K562 (cell line): ENCODE measurements around the gene ADGRG1. TPM values are rescaled to one million over a fixed set of nuclear protein-coding genes. Genes with fewer than 3 reads are reported as not detected.

ENCODE experiments used
- CBX8 ChIP-seq: fragments of 200-600 bp; sonication (generic); IDR thresholded peaks from 2 replicates; pipeline ENCODE4 v1.6.1; 2012; ENCODE audit warnings: borderline replicate concordance, mixed run types, low read depth, mild to moderate bottlenecking, moderate library complexity, mixed read lengths, low read length, control low read depth, inconsistent platforms; ENCODE audit not compliant: poor library complexity, severe bottlenecking; ENCODE audit errors: extremely low read depth
- CC2D1A ChIP-seq: fragments of 450-650 bp; IDR thresholded peaks from 2 replicates; pipeline ENCODE4 v1.6.1; 2017; ENCODE audit warnings: mild to moderate bottlenecking
- CREM ChIP-seq: IDR thresholded peaks from 2 replicates; pipeline ENCODE4 v1.6.1; 2014; ENCODE audit warnings: antibody characterized with exemption, low read depth
- GABPB1 ChIP-seq: sonication (generic); formaldehyde crosslinking; IDR thresholded peaks from 2 replicates; pipeline ENCODE4 v1.8.0; 2022; ENCODE audit warnings: mild to moderate bottlenecking, missing genetic modification reagents
- GATA2 ChIP-seq: sonication (generic); formaldehyde crosslinking; IDR thresholded peaks from 2 replicates; pipeline ENCODE4 v1.4.0; 2020; ENCODE audit warnings: mild to moderate bottlenecking, missing genetic modification reagents
- HNRNPH1 ChIP-seq: fragments of 200-400 bp; formaldehyde crosslinking; optimal IDR thresholded peaks from 2 replicates; pipeline ENCODE3; 2017; ENCODE audit warnings: low read depth, mild to moderate bottlenecking, low read length, moderate library complexity
- HOXB6 ChIP-seq: fragments of 250-450 bp; sonication (Bioruptor Pico); IDR thresholded peaks from 2 replicates; pipeline ENCODE4 v1.5.1; 2022; ENCODE audit warnings: mild to moderate bottlenecking, borderline replicate concordance
- PHB ChIP-seq: fragments of 250-450 bp; sonication (Bioruptor Pico); IDR thresholded peaks from 2 replicates; pipeline ENCODE4 v1.5.0; 2021
- POLR2G ChIP-seq: fragments of 200-400 bp; formaldehyde crosslinking; IDR thresholded peaks from 2 replicates; pipeline ENCODE4 v1.6.1; 2017; ENCODE audit warnings: low read depth, mild to moderate bottlenecking, antibody characterized with exemption, low read length, moderate library complexity
- POU5F1 ChIP-seq: fragments of 150-350 bp; IDR thresholded peaks from 2 replicates; pipeline ENCODE4 v1.6.1; 2014; ENCODE audit warnings: borderline replicate concordance, low read length, low read depth, mild to moderate bottlenecking; ENCODE audit not compliant: partially characterized antibody
- RB1 ChIP-seq: fragments of 450-650 bp; IDR thresholded peaks from 2 replicates; pipeline ENCODE4 v1.6.1; 2017; ENCODE audit warnings: low read depth, mild to moderate bottlenecking
- RBM14 ChIP-seq: fragments of 200-400 bp; formaldehyde crosslinking; IDR thresholded peaks from 2 replicates; pipeline ENCODE4 v1.6.1; 2018; ENCODE audit warnings: low read depth, mild to moderate bottlenecking, low read length, moderate library complexity, borderline replicate concordance; ENCODE audit not compliant: insufficient read depth
- RBM25 ChIP-seq: fragments of 200-400 bp; formaldehyde crosslinking; IDR thresholded peaks from 2 replicates; pipeline ENCODE4 v1.6.1; 2018; ENCODE audit warnings: low read length, low read depth, moderate library complexity; ENCODE audit not compliant: severe bottlenecking
- RFX7 ChIP-seq: fragments of 250-450 bp; sonication (Bioruptor Pico); IDR thresholded peaks from 2 replicates; pipeline ENCODE4 v1.5.1; 2021; ENCODE audit warnings: mild to moderate bottlenecking
- TCFL5 ChIP-seq: fragments of 250-450 bp; sonication (Bioruptor Pico); conservative IDR thresholded peaks from 2 replicates; pipeline ENCODE4 v1.6.1; 2021; ENCODE audit warnings: mild to moderate bottlenecking, moderate library complexity, matching md5 sums
- TRIM24 ChIP-seq, 2 experiments: fragments of 450-650 bp; IDR thresholded peaks; 2 replicates each; pipeline ENCODE4 v1.6.1; 2016
- ZBTB8A ChIP-seq: fragments of 450-650 bp; IDR thresholded peaks from 2 replicates; pipeline ENCODE4 v1.6.1; 2018; ENCODE audit warnings: mild to moderate bottlenecking, moderate library complexity; ENCODE audit not compliant: partially characterized antibody
- ZNF354B ChIP-seq: fragments of 250-450 bp; sonication (Bioruptor Pico); IDR thresholded peaks from 2 replicates; pipeline ENCODE4 v1.4.0; 2020
- ZNF444 ChIP-seq: fragments of 250-450 bp; sonication (Bioruptor Pico); IDR thresholded peaks from 2 replicates; pipeline ENCODE4 v1.4.0; 2020; ENCODE audit warnings: mild to moderate bottlenecking, moderate library complexity
- ZNF785 ChIP-seq: fragments of 250-450 bp; sonication (Bioruptor Pico); IDR thresholded peaks from 2 replicates; pipeline ENCODE4 v1.4.0; 2020; ENCODE audit warnings: mild to moderate bottlenecking
- polyA plus RNA-seq, 8 experiments: library from polyadenylated mRNA; depleted of rRNA in 4 of 8; stranded (reverse) in 5 of 8; unstranded in 3 of 8; fragments of >200 nt; fragmentation: Nextera tagmentation in 2 of 8; fragmentation: Illumina TruSeq in 1 of 8; extraction: Ambion mirVana in 2 of 8; extraction: Trizol in 1 of 8; gene quantifications; 2 replicates each; pipeline versions ENCODE4 v1.2.1 to v1.2.3, GENCODE V29; 2011 to 2014; ENCODE audit warnings: inconsistent platforms in 1 of 8, missing spikeins in 1 of 8
- total RNA-seq, 7 experiments: library from RNA; depleted of rRNA in 6 of 7; stranded (reverse); fragments of >200 nt in 6 of 7; fragmentation: Illumina TruSeq in 2 of 7; extraction: Trizol in 2 of 7; gene quantifications; 2 replicates each; pipeline versions ENCODE4 v1.2.1 to v1.2.3, GENCODE V29; 2011 to 2021; ENCODE audit warnings: low replicate concordance in 1 of 7
- TF ChIP-seq, protein P1 (sequence below): fragments of 450-650 bp; formaldehyde crosslinking; IDR thresholded peaks from 2 replicates; pipeline ENCODE4 v1.4.0; 2022; ENCODE audit warnings: missing genetic modification characterization
- TF ChIP-seq, protein P2 (sequence below): fragments of 450-650 bp; formaldehyde crosslinking; IDR thresholded peaks from 2 replicates; pipeline ENCODE4 v1.4.0; 2020; ENCODE audit warnings: mild to moderate bottlenecking, moderate library complexity
- TF ChIP-seq, protein P3 (sequence below), 3 experiments: fragments of 200-800 bp in 1 of 3; sonication (Bioruptor generic) in 1 of 3; sonication (generic) in 1 of 3; formaldehyde crosslinking in 1 of 3; IDR thresholded peaks; 2 replicates each; pipeline versions ENCODE4 v1.6.1 to v1.8.0; 2016 to 2022; ENCODE audit warnings: mild to moderate bottlenecking in 2 of 3, missing compliant biosample characterization in 2 of 3, missing genetic modification characterization in 2 of 3, missing genetic modification reagents in 1 of 3

Gene ADGRG1
- total and polyA plus RNA-seq, 9 of the 15 experiments (the other 6 are each of a cell fraction or from before 2014, with no cell fraction given) = 0.04 to 0.31 (median 0.16) TPM; not detected in 6

- TF ChIP-seq ZNF444 (CRISPR knock-in tag) (no peak), HNRNPH1 (no peak), GABPB1 (CRISPR knock-in tag) (peak; percentile 83), CBX8 (no peak), HOXB6 (CRISPR knock-in tag) (no peak), ZNF785 (CRISPR knock-in tag) (no peak), CREM (peak; percentile 59; the same call in 1 of the 2 replicates), TCFL5 (CRISPR knock-in tag) (no peak), RB1 (peak; percentile 95), PHB (CRISPR knock-in tag) (no peak), ZBTB8A (no peak), POU5F1 (no peak), RBM14 (no peak), RFX7 (CRISPR knock-in tag) (no peak), POLR2G (no peak), RBM25 (peak; percentile 72), CC2D1A (peak; percentile 95), TRIM24 (IDR thresholded peaks at IDR 0.05) (no peak), GATA2 (CRISPR knock-in tag) (no peak), ZNF354B (CRISPR knock-in tag) (no peak)
- TF ChIP-seq, protein P1, sequence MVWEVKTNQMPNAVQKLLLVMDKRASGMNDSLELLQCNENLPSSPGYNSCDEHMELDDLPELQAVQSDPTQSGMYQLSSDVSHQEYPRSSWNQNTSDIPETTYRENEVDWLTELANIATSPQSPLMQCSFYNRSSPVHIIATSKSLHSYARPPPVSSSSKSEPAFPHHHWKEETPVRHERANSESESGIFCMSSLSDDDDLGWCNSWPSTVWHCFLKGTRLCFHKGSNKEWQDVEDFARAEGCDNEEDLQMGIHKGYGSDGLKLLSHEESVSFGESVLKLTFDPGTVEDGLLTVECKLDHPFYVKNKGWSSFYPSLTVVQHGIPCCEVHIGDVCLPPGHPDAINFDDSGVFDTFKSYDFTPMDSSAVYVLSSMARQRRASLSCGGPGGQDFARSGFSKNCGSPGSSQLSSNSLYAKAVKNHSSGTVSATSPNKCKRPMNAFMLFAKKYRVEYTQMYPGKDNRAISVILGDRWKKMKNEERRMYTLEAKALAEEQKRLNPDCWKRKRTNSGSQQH (CRISPR knock-in tag) = no peak
- TF ChIP-seq, protein P2, sequence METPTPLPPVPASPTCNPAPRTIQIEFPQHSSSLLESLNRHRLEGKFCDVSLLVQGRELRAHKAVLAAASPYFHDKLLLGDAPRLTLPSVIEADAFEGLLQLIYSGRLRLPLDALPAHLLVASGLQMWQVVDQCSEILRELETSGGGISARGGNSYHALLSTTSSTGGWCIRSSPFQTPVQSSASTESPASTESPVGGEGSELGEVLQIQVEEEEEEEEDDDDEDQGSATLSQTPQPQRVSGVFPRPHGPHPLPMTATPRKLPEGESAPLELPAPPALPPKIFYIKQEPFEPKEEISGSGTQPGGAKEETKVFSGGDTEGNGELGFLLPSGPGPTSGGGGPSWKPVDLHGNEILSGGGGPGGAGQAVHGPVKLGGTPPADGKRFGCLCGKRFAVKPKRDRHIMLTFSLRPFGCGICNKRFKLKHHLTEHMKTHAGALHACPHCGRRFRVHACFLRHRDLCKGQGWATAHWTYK = no peak
- TF ChIP-seq, protein P3, sequence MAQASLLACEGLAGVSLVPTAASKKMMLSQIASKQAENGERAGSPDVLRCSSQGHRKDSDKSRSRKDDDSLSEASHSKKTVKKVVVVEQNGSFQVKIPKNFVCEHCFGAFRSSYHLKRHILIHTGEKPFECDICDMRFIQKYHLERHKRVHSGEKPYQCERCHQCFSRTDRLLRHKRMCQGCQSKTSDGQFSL (CRISPR knock-in tag; IDR thresholded peaks at IDR 0.05) = no peak
- TF ChIP-seq, protein P3 (tag; IDR thresholded peaks at IDR 0.05) = no peak
Measured at GRCh38 chr16:57648581-57649442, 20.4 kb downstream of the ADGRG1 start (continued).
